ENCODE data around the gene RTTN.
"Not testable (repeated sequence)": the region's sequence is repeated elsewhere in the genome, so short reads cannot be mapped to it uniquely, and the experiment has no call there.

The RTTN gene

DNA sequence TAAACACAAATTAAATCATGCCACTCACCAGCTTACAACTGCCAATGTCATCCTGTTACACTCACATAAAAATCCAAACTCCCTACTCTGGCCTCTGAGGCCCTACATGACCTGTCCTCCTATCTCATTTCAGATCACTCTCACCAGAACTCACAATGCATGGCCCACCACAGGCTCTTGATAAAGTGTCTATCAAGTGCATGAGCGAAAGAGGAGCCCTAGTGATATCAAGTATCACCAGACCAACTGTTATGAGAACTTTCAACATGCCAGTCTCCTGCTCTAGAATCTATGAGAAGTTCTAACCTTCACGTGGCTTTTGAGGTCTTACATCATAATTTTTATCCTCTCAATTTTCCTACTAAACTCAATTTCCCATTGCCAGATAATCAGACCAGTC lies 181.4 kb downstream of the RTTN start:
- no peak for DNase-seq

DNA sequence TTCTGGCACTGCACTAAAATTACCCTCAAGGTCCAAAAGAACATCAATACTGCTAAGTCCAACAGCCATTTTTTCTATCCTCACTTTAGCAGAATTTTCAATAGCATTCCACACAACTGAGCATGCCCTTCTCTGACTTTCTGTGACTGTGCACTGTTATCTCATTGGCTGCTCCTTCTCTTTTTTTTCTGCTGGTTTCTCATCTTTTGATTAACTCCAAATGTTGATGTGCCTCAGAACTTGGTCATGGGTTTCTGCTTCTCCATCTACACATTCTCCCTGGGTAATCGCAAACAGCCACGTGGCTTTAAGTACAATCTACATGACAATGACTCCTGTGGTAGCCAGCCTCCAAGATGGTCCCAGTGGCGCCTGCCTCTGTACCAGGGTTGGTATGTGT lies 182.9 kb downstream of the RTTN start:
- no peak for DNase-seq

DNA sequence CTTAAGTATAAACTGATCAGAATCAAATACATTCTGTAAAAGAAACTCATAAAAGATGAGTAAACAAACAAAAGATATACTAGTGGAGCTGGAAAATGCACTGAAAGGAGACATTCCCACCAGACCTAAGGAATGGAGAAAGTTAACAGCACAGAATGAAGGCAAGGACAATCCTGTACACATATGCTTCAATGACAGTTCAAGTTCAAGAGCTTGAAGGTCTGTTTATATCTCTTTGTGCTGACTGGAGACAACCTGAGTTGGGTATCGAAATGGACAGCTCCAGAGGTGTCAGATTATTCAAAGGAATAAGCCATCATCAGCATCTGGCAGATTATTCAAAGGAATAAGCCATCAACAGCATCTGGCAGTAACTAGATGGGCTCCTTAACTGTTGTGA lies 184.0 kb downstream of the RTTN start:
- DNase-seq = no peak

DNA sequence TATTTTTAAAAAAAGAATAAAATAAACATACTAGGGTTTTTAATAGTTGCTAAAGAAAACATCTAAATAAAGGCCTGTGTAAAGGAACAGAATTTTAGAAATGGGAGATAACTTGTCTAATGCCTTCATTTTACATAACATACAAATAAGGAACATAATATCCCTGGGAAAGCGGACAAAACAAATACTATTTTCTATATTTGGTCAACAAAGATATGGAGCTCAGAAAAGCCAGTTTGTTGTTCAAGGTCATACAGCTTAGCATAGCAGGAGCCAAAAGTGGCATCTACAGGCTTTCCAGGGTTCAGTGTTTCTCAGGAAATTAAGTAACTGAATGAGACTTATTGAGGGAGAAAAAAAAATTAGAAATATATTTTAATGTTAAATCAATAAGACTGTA lies 184.4 kb downstream of the RTTN start:
- no peak for DNase-seq

DNA sequence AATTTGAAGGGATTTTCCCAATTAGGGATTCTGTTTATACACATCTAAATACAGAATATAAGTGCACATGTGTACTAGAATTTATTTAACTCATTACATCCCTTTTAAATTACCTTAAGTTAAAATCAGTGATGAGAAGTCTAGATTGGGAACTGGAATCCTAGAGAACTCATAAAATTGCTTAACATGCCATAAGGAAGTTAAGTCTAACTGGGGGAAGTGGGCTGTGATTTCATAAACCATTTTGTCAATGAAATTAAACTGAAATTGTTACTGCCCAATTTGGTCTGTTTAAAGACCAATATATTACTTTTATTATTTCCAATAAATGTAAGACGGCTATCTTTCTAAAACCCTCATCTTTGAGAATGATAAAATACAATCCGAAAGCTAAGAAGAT lies 185.5 kb downstream of the RTTN start:
- DNase-seq = no peak

DNA sequence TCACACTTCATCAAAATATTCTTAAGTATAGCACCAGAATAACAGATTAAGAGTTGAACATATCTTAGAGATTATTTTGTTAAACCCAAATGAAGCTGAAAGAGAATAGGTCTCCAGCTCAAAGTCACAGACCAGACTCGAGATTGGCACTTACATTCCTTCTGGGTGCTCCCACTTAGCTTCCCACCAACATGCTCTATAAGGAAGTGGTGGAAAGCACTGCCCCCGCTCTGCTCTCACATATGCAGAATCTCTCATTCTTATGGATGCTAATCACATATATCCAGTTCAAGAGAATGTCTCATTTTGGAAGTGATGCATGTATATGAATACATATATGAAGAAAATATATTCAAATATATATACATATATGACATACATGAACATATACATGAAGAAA lies 186.4 kb downstream of the RTTN start:
- no peak for DNase-seq

DNA sequence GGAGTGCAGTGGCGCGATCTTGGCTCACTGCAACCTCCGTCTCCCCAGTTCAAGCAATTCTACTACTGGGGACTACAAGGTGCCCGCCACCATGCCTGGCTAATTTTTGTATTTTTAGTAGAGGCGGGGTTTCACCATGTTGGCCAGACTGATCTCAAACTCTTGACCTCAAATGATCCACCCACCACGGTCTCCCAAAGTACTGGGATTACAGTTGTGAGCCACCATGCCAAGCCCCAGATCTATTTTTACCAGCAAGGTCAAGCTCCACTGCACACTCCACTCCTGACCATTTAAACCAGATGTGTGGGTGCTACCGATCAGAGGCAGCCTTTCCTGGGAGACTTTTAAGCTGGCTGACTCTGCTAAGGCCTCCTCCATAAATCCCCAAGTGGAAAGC lies 190.4 kb downstream of the RTTN start:
- DNase-seq = no peak

DNA sequence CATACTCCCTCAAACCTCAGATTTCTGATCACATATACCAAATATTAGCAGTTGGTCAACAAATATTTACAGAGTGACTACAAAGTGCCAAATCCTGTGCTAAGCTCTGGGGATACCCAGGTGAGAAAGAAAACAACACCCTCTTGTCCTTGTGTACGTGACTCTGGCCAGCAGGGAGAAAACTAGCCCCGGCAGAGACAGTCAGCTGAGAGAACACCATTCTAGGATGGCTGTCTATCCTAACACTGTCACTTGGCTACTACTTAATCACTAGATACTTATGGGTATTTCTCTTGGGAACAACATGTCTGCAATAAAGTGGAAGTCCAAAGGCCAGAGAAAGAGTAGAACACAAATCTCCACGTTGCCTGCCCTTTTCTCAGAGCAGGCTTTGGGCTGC lies 199.9 kb downstream of the RTTN start:
- DNase-seq = no peak

DNA sequence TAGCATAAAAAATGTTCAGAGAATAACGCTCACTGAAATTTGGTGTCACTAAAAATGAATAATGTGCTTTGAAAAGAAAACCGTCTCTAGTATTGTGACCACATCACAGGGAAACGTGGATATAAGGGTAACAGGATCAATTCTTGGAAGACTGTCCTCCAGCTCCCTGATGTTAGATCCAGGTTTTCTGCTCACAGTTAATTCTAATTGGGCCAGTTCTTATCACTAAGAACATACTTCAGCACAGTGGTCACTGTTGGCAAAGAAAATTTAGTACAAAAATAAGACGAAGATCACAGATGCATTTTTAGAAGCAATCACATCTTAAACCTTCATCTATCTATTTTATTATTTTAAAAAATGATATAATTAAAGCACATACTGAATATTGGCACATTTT lies 200.8 kb downstream of the RTTN start:
- no peak for DNase-seq

DNA sequence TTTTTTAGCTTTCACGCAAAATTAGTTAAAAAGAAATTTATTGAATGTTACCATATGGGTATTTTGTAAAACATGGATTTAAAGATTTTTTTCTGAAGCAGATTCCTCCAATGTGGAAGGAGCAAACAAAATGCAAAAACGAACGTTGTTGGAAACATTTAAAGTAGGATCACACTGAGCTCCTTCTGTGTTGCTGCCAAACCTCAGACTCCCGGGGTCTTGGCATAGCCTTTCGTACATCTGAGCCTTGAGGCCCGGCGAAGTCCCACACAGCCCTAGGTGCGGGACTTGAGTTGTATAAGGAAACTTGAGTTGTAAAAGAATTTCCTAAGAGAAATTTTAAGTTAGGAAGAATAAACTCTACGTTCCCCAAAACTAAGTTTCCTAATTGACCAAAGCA lies 205.8 kb downstream of the RTTN start:
- DNase-seq = no peak

DNA sequence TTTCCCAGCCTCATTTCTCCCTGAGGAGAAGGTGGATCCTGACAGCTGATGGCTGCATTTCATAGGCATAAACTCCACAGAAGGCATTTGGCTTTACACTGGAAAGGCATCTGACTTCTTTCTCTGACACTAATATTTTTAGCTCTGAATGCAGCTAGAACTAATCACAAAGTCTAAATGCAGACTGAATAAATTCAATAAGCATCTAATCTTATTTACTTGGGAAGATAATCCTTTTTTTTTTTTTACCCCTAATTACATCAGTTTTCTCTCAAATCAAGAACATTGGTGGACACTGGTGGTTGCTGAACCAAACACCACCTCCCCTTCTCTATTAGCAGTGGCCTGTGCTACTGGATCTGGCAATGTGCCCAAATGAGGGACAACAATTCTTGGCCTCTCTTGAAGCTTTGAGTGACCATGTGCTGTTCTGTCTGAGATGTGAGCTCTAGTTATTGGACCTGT lies 206.9 kb downstream of the RTTN start:
- DNase-seq = no peak

DNA sequence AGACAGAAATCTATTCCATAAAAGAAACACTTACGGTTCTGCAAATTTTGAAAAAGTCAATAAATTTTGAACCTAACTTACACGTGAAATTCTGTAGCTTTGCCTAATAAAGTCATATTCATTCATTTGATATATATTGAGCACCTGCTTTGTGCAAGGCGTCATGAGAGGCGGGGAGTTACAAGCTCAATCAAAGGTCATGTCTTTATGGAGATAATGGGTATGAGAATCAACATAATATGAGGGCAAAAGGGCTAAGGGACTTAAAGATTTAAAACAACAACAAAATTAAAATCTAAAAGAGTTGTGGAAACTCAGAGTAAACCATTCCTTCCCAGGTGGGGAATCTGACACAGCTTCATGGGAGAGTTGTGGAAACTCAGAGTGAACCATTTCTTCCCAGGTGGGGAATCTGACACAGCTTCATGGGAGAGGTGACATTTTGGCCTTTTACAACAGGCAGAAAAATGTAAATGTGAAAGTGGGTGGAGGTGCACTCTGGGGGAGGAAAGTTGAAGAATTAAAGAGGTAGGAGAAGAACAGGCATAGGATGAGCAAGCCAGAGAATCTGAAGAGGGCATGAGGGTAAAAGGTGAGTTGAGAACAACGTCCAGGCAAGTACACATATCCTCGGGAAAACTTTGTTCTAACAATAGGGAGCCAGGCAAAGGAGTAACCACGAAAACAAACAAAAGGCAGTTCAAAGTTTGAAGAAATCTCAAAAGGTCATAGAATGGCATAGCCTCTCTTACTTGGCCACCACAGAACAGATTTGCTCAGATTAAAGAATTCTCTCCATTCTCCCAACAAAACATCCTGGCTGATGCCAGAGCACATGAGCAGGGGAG lies 208.3 kb downstream of the RTTN start:
- no peak for DNase-seq

DNA sequence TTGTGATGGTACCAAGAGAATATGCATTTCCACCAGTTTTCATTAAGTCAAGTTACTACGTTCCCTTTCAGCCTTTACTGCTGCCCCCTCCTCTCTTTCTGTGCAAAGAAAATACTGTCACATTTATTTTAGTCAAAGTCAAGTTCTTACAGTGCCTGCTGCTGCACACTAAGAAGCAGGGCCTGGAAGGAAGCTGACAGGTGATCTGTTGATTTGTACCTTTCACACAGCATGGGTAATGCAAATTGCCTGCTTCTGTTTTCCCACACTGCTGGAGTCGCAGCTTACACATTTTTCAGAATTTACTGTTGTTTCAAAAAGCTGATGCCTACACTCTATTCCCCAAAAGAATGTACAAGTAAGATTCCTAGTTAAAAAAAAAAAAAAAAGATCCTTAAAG lies 209.1 kb downstream of the RTTN start:
- DNase-seq = no peak

DNA sequence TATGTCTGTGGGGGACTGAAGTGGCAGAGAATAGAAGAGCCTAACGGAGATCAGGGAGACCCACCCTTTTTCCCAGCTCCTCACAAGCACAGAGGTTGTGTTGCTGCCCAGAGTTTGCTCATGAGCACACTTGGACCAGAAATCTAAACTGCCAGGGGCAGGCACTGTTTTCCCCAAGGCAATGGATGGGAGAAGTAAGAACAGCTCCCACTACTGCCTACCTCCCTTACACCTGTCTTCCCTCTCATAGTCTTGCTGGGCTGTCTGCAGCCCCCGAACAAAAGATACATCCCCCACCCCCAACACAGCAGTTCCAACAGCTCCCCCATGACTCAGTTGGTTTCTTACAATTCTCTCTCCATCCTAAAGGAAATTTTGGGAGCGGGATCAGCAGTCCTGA lies 209.7 kb downstream of the RTTN start:
- DNase-seq = no peak

DNA sequence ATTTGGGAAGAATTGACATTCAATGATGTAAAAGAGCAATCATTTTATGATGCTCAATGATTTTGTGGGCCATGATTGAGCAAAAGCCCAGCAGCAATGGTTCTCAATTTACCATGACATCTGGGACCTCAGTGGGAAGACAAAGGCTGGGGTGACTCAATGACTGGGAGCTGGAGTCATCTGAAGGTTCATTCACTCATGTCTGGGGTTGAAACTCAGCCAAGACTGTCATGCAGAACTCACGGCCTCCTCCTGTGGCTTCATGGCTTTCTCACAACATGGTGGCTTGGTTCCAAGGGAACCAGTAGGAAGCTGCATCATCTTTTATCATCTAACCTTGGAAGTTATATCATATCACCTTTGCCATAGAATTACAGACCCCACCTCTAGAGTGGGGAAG lies 212.7 kb downstream of the RTTN start:
- no peak for DNase-seq

DNA sequence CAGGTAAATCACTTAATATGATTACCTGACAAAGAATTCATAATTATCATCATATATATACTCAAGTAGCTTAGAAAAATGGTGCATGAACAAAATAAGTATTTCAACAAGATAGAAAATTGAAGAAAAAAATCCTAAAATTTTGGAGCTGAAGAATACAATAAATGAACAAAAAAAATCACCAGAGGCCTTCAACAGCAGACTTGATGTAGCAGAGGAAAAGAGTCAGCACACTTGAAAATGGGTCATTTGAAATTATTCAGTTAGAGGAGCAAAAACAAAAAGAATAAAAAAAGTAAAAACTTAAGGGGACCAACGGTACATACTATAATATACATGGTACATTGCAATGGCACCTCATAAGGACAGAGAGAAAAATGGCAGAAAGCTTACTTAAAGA lies 217.6 kb downstream of the RTTN start:
- DNase-seq = no peak

DNA sequence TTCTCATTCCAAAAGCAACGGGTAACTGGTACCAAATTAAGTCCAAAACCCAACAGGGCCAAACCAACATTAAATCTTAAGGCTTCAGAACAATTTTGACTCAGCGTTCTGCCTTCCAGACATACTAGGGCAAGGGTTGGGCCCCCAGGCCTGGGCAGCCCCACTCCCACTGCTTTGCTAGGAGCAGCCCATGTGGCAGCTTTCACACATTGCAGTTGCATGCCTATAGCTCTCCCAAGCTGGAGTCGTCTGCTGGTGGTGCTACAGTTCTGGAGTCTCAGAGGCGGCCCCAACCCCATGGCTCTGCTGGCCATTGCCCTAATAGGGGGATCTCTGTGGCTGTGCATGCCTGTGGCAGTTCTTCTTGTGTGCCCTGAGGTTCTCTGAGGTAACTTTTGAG lies 220.2 kb downstream of the RTTN start:
- DNase-seq = no peak

DNA sequence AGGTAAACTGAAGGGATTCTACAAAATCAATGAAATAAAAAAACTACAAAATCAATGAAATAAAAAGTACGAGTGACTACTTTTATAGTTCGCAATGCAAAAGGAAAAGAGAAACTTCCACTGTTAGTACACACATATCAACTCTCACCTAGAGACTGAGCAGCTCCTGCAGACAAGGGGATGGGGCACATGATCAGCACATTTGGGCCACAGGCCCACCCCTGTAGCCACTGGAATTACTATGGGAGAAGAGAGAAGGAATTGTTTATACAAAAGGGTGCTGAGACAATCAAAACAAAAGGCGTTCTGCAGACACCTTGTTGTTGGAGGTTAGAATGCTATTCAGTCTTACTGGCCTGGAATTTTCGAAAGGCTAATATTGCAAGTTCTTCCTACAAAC lies 223.1 kb downstream of the RTTN start:
- DNase-seq = no peak

DNA sequence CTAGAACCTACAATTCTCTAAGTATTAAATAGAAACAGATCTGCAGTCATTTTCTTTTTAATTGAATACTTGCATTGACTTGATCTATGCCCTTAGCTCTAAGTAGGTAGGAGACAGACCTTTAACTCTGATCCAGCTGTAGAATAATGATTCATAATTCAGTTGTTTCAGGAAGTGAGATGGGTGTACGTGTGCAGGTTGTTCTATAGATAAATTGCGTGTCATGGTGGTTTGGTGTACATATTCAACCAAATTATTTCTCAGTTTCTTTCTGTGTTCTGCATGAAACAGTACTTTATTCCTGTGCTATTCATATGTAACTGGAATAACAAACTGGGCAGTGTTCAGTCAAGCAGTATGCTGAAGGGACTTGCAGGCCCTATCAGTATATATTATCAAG lies 223.5 kb downstream of the RTTN start:
- no peak for DNase-seq

DNA sequence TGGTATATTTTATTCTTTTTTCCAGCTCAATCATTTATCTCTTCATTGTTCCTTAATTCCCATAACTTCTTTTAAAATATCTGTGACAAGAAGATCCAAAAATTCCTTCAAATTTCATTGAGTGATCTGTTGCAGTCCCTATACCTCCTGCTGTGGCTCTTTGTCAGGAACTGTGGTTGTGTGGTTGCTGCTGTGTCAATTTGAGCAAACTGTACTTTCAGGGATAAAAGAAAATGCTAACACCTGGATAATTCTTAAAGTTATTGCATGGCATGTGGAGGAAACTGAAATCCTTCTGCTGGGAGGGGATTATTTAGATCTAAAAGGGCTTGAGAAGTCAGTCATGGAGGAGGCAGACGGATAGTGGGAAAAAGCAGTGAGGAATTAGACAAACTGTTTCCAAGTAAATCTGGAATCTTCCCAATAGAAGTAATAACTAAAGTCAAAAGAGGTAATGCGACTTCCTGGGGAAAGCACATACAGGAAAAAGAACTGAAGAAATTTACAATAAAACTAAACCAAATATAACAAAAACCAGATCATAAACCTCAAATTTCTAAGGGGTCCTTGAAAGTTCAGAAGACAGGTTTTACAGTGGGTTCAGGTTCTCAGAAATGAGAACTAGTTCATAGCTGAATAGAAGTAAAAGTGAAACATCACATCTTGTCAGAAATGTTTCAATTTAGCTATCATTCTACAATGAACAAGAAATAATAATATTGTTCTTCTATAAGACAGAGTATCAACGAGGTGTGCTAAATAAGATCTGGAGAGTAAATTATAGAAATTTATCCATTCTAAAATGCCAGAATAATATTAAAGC lies 224.3 kb downstream of the RTTN start:
- no peak for DNase-seq

DNA sequence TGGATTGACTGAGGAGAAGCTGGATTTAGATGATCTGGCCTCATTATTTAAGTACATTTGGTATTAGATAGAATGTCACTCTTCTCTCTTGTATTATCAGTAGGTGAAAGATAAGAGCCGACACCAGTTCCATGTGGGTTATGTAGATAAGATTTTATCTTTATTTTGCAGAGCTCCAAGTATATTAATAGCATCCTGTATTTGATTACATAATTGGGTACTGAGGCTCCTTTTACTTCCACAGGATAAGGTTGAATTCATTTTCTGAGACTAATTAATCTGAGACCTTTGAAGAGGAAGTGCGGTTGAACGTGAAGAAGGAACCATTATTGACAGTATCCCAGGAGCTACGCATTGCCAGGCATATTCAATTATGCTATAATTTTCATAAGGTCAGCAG lies 225.0 kb downstream of the RTTN start:
- no peak for DNase-seq

DNA sequence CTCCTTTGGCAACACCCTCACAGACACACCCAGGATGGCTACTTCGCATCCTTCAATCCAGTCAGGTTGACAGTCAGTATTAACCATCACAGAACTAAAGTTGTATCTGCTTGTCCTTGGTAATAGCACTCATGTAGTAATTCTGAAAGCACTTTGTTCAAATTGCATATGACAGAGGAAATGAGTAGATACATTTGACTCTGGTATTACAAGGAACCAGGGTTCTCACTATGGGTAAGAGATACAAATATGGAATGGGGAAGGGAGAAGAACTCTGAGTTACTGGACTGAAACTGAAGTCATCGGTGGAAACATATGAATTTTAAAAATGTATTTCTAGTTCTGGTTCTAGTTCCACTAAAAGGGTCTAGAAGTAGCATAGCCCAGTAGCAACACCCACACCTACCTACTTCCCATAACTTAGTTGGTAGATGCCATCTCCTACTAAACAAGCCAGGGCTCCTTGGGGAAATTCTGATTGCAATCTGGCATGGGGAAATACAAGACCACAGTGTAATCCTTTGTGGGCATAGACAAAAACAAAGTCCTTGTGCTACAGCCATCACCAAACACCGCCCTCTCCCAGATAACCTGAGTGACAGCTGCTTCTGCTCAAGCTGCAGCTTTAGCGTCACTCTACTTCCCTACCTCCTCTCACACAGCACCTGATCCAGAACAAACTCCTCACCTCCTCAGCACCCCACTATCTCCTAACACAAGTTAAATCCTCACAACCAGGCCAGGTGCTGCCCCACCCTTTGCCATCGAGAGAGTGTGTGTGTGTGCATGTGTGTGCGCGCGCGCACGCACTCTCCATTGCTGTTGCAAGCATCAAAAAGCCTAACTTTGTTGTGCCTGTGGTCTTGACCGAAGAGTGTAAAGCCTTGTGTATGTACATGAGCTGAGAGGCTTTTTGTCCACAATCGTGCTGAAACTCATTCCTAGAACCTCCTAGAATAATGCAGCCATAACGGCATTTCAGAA lies 226.5 kb downstream of the RTTN start:
- DNase-seq = no peak

DNA sequence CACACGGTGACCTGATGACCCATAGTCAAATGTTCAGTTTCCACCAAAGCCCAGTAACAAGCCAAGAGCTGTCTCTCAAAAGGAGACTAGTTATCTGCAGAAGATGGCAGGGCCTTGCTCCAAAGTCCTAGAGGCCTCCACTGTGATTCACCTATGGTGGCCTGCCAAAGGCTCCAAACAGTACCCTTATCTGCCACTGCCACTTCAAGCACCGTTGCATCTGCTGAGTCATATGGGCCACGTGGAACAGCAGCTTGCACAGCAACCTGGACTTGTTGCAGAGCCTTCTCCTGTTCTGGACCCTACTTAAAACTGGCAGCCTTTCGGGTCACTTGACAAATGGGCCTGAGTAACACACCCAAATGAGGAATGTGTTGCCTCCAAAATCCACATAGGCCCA lies 230.2 kb downstream of the RTTN start:
- DNase-seq = not testable (repeated sequence)
